T-helper 2 cell treated with Interferon-gamma antibody and Interleukin-4, amounts not matched to agents 5 μg/mL and 100 μg/mL, for 36 hours (primary cell): ENCODE measurements around the gene KRIT1.

Source experiments
- DNase-seq: peaks from one replicate; pipeline ENCODE4 v3.0.0; 2021; ENCODE audit warnings: low spot score
- H3K27ac Mint-ChIP-seq: one replicate; pipeline ENCODE4 v1.8.0; 2021; ENCODE audit warnings: mild to moderate bottlenecking, mixed read lengths
- H3K27me3 Mint-ChIP-seq: one replicate; pipeline ENCODE4 v1.8.0; 2021; ENCODE audit warnings: low read depth, mixed read lengths
- H3K36me3 Mint-ChIP-seq: one replicate; pipeline ENCODE4 v1.8.0; 2021; ENCODE audit warnings: low read depth, mixed read lengths
- H3K4me1 Mint-ChIP-seq: one replicate; pipeline ENCODE4 v1.8.0; 2021; ENCODE audit warnings: low read depth, mixed read lengths
- H3K4me3 Mint-ChIP-seq: one replicate; pipeline ENCODE4 v1.8.0; 2022; ENCODE audit warnings: mild to moderate bottlenecking, moderate library complexity, mixed read lengths
- H3K9me3 Mint-ChIP-seq: one replicate; pipeline ENCODE4 v1.8.0; 2021; ENCODE audit warnings: mixed read lengths

The KRIT1 gene

DNA sequence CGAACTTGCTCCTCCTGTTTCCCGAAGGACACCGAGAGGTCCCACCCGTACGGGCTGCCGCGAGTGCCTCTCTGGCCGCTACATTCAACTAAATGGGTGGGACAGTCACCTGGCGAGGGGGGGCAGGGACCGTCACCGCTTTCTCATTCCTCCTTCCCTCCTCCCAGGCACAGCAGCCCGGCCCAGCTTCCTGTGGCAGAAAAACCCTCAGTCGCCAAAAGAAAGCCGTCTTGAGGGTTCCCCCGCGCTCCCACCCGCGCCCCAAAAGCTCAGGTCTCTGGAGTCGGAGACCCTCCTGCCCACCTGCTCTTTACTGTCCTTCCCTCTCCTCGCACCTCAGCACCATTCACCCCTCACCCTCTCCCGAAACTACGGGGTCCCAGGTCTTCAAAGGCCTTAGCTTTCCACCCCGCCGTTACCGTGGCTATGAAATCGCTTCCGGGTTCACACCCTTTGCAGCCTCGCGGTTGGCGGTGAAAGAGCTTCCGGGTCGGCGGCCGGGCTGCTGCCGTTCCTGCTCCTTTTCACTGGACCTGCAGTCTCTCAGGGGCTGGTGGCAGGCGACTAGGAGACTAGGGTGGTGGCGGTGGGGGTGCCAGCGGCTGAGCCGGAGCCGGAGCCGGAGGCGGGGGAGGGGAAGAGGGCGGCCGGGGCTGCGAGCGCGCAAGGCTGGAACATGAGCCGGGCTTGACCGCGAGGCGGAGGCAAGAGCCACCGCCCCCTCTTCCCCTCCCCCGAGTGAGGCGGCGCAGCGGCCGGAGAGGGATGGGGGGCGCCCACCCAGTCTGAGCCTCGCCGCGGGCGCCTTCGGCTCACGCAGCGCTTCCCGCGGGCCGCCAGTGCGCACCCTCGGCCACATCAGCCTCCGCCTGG lies at the start of gene KRIT1, which contains the start of gene ANKIB1:
Gene KRIT1 (minus strand): TSS at position 428 of the 873 bp plus-strand sequence. CDS start 3,779 bp downstream, outside the sequence.
Gene ANKIB1 (plus strand): TSS at position 488 of the 873 bp plus-strand sequence. CDS start 49,005 bp downstream, outside the sequence.
- peak; percentile 85 for DNase-seq
- Mint-ChIP-seq H3K4me1 (peaks cover 31% of the 10 kb centered on the region), H3K36me3 (peaks cover 16% of the 10 kb centered on the region), H3K9me3 (no peaks in the 10 kb centered on the region), H3K27me3 (no peaks in the 10 kb centered on the region), H3K4me3 (peak within 1 kb of the TSS; percentile 100), H3K27ac (peak within 1 kb of the TSS; percentile 100)

DNA sequence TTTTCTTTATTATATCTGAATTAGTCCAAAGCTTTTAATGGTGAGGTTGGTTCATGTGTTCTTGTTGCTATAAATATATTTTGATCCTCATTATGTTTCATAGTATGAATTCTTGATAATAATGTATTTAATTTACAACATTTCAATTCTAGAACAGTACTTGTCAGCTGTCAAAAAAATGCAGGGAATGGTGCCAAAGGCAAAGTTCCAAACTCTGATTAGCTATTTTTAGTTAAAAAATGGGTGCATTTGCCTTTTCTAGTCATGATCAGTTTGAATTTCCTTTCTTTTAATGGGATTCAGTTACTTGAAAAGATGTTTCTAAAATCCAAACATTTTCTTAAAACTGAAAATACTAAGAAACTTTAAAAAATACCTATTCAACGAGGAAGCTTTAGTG lies 49.7 kb upstream of the KRIT1 start:
- Mint-ChIP-seq H3K4me3 (no peak overlapping the region), H3K4me1 (peaks cover 15% of the 10 kb centered on the region), H3K27me3 (no peaks in the 10 kb centered on the region), H3K27ac (no peak overlapping the region), H3K36me3 (peaks cover 10% of the 10 kb centered on the region), H3K9me3 (no peaks in the 10 kb centered on the region)
- no peak for DNase-seq

DNA sequence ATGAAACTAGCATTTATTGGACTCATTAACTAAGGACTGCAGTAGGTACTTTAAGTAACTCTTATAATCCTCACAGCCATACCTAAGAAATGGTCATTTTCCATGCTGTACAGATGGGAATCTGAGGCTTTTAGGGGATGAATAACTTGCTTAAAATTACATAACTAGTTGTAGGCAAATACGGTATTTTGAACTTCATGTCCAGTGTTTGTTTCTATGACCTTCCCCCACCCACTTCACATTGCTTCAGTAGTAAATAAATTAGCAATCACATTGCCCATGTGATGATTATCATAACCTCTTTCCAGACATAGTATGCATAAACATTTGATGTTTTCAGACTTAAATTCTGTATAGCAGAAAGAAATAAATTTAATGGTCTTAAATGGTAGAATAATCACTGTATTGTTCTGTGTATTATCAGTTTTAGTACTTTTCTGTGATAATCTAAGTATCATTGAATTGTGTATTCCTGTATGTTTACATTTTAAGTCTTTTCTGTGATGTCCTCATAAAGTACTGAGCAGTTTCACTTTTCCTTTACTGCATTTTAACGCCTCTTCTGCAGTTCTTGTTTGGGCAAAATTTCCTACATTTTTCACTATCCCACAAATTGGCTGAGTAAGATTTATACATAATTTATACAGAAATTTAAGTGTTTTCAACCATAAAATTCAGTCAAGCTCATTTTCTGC lies 48.3 kb upstream of the KRIT1 start:
- Mint-ChIP-seq H3K36me3 (peaks cover 9% of the 10 kb centered on the region), H3K4me1 (peaks cover 22% of the 10 kb centered on the region), H3K9me3 (no peaks in the 10 kb centered on the region), H3K4me3 (peak overlapping the region; percentile 8), H3K27me3 (no peaks in the 10 kb centered on the region), H3K27ac (peak overlapping the region; percentile 56)
- DNase-seq = no peak

DNA sequence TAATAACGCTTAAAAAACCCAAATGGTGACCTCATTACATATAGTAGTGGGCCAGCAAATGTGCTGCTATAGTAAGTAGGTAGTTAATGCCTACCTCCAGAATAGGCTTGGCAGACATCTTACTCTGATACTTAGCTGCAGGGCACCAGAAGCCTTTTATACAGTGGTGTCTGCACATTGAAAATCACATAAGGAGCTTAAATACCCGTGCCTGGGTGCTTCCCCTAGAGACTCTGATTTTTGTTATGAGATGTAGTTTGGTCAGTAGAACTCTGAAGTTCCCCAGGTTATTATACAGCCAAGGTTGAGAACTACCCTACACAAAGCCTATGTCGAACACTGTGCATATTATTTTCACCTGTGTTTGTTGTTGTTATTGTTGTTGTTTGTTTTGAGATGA lies 47.3 kb upstream of the KRIT1 start:
- Mint-ChIP-seq H3K27ac (no peak overlapping the region), H3K9me3 (no peaks in the 10 kb centered on the region), H3K4me1 (peaks cover 28% of the 10 kb centered on the region), H3K36me3 (peaks cover 12% of the 10 kb centered on the region), H3K4me3 (no peak overlapping the region), H3K27me3 (no peaks in the 10 kb centered on the region)
- no peak for DNase-seq

DNA sequence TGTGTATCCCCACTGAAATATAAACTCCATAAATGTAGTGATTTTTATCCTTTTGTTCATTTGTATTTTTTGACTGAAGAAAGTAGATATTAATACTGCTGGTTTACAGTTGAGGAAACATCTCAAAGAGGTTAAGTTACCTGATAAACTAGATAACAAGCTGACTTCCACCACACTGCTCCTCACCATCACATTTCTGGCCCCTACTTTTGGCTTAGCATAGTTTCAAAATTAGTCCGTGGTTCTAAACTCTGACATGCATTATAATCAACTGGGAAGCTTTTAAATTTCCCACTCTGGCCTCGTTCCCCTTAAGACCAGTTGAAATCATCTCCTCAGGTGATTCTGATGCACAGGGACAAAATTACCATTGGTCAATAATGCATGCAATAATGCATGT lies 43.6 kb upstream of the KRIT1 start:
- Mint-ChIP-seq H3K4me3 (no peak overlapping the region), H3K9me3 (peaks cover 7% of the 10 kb centered on the region), H3K36me3 (peaks cover 12% of the 10 kb centered on the region), H3K4me1 (peaks cover 27% of the 10 kb centered on the region), H3K27me3 (no peaks in the 10 kb centered on the region), H3K27ac (no peak overlapping the region)
- no peak for DNase-seq

DNA sequence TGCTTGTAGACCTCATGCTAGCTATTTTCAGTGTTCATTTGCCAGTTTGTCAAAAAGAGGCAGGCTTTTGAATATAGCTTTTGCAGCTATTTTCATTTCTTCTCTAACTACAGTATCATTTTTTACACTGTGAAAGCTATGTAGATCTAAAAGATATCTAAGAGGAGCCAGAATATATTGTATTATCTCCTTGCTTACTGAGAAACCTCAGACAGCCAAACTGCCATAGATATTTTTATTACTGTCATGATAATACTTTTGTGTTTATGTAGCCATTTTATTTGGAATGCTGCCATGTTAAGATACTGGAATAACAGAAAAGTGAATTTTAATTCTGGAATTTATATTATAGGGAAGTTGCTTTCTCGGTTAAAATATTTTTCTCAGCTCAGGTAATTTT lies 37.2 kb upstream of the KRIT1 start:
- peaks cover 25% of the 10 kb centered on the region for H3K9me3 Mint-ChIP-seq
- no peak for DNase-seq

DNA sequence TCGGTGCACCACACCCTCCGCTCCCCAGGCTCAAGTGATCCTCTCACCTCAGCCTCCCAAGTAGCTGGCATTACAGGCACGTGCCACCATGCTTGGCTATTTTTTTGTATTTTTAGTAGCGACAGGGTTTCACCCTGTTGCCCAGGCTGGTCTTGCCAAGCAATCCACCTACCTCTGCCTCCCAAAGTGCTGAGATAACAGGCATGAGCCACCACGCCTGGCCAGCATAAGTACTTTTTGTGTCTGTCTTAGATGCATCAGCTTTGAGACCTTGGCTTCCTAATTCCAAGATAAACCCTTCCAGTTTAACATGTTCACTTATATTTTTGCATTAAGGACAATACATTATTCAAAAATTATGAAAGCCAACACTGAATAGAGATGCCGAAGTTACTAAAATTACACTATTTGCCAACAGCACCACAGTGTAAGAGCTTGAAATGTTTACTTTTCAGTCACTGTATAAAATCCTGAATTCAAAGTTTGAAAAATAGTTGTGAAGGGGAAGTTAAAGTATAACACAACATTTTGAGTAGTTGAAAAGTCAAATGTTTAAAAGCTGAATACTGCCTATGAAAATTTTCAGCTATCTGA lies 36.6 kb upstream of the KRIT1 start:
- Mint-ChIP-seq H3K27ac (no peak overlapping the region), H3K36me3 (peaks cover 28% of the 10 kb centered on the region), H3K9me3 (peaks cover 23% of the 10 kb centered on the region), H3K4me1 (peaks cover 2% of the 10 kb centered on the region), H3K4me3 (no peak overlapping the region), H3K27me3 (no peaks in the 10 kb centered on the region)
- DNase-seq = no peak

More for the DNA sequence above, 37.2 kb upstream of the KRIT1 start:
- peaks cover 2% of the 10 kb centered on the region for H3K4me1 Mint-ChIP-seq
- H3K27me3 Mint-ChIP-seq = no peaks in the 10 kb centered on the region
- peaks cover 28% of the 10 kb centered on the region for H3K36me3 Mint-ChIP-seq
- H3K4me3 Mint-ChIP-seq = no peak overlapping the region
- H3K27ac Mint-ChIP-seq = no peak overlapping the region

DNA sequence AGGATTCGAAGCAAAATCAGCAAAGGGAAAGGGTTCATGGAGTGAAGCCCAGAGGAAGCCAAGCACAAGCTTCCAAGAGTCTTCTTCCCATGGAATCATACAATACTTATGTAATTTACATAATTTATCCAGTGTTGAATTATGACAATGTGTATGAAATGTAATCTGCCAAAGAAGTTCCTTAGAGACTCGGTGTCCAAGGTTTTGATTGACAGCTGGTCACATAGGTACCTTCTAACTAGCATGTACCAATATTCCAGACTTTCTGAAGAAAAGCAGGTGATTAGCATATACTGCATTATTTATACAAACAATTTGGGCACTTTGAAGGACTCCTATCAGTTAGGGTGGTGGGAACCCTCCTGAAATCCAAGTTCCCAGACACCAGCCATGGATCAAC lies 35.3 kb upstream of the KRIT1 start:
- Mint-ChIP-seq H3K27ac (no peak overlapping the region), H3K4me3 (no peak overlapping the region), H3K4me1 (peaks cover 5% of the 10 kb centered on the region), H3K27me3 (no peaks in the 10 kb centered on the region), H3K36me3 (peaks cover 27% of the 10 kb centered on the region), H3K9me3 (peaks cover 23% of the 10 kb centered on the region)
- DNase-seq = no peak

DNA sequence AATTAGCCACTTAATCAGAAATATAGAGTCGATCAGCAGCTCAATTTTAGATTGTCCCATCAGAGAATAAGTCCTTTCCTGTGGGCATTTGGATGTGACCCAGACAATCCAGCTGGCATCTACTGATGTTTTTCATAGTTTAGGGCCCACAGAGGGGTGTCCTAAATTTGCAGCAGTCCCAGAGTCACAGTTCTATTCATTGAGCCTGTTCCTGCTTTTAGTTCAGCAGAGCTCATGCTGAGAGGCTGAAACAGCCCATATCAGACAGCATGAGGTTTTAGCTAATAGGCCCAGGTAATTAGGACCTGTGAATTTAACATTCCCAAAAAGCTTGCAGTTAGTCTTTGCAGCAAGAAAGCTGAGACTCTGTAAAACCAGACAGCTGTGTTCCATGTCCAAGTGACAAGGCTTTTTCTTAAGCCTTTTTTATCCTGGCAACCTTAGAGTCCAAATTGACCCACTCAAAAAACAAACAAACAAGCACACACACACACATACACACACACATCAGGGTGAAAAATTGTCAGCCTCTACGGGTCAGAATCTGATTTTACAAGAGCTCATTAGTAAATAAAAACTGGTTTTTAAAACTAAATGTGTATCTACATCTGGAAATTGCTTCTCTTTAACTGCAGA lies 33.8 kb upstream of the KRIT1 start:
- Mint-ChIP-seq H3K4me3 (no peak overlapping the region), H3K27ac (no peak overlapping the region), H3K27me3 (no peaks in the 10 kb centered on the region), H3K4me1 (peaks cover 6% of the 10 kb centered on the region), H3K36me3 (peaks cover 27% of the 10 kb centered on the region), H3K9me3 (peaks cover 23% of the 10 kb centered on the region)
- no peak for DNase-seq

DNA sequence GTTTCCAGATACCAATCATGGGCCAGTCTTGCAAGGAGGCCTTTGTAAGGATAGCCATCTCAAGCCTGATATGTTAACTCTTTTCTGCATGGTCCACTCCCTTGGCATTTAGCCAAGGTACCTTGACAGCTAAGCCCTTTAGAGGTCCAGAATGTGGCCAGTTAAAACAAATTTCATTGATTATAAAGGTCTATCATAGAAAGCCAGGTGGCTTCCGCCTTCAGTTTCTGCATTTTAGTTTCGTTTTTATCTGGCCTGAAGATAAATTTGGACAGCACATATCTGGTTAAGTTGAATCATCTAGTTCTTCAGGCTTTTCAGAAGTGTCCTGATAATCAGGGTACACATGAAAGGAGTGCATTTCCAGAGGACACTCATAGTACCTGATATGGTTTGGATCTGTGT lies 30.7 kb upstream of the KRIT1 start:
- peaks cover 22% of the 10 kb centered on the region for H3K9me3 Mint-ChIP-seq
- no peaks in the 10 kb centered on the region for H3K27me3 Mint-ChIP-seq
- no peak overlapping the region for H3K4me3 Mint-ChIP-seq
- no peak overlapping the region for H3K27ac Mint-ChIP-seq
- no peak for DNase-seq
- H3K36me3 Mint-ChIP-seq = peaks cover 30% of the 10 kb centered on the region
- H3K4me1 Mint-ChIP-seq = peaks cover 9% of the 10 kb centered on the region

DNA sequence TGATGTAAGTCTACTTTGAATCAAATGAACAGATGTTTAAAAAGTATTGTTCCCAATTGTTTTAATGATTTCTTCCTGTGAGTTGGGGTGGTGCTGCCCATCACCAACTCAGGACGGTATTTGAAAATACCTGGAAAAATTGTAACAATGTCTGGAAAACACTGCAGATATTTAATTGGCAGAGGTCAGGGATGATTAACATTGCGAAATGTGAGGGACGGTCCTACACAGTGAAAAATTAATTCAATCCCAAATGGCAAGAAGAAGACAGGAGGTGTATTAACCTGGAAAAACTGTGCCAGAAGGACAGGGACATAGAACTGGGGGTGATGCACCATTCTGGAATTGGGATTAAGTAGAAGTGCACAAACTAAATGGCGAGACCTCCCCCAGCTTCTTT lies 29.6 kb upstream of the KRIT1 start:
- Mint-ChIP-seq H3K4me3 (no peak overlapping the region), H3K27ac (no peak overlapping the region), H3K27me3 (no peaks in the 10 kb centered on the region), H3K9me3 (peaks cover 13% of the 10 kb centered on the region), H3K4me1 (peaks cover 9% of the 10 kb centered on the region), H3K36me3 (peaks cover 24% of the 10 kb centered on the region)
- no peak for DNase-seq

DNA sequence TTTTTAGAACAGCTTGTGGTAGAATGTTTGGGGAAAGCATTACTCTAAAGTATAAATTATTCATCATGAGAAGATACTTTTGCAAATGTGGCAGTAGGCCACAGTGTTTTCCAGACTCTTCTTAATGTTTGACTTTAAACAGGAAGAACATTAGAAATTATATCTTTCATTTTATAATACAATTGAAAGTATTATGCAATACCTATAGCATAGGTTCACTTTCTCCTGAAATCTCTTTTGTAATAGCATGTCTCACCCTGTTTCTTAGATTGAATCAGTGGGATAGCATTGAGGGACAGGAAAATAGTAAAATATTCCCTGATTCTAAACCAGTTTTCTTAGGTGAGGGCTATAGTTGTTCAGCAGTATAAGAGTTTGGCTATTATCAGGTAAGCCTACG lies 23.2 kb upstream of the KRIT1 start:
- Mint-ChIP-seq H3K36me3 (peaks cover 5% of the 10 kb centered on the region), H3K4me3 (no peak overlapping the region), H3K9me3 (peaks cover 2% of the 10 kb centered on the region), H3K27me3 (no peaks in the 10 kb centered on the region), H3K4me1 (peaks cover 2% of the 10 kb centered on the region), H3K27ac (no peak overlapping the region)
- no peak for DNase-seq

DNA sequence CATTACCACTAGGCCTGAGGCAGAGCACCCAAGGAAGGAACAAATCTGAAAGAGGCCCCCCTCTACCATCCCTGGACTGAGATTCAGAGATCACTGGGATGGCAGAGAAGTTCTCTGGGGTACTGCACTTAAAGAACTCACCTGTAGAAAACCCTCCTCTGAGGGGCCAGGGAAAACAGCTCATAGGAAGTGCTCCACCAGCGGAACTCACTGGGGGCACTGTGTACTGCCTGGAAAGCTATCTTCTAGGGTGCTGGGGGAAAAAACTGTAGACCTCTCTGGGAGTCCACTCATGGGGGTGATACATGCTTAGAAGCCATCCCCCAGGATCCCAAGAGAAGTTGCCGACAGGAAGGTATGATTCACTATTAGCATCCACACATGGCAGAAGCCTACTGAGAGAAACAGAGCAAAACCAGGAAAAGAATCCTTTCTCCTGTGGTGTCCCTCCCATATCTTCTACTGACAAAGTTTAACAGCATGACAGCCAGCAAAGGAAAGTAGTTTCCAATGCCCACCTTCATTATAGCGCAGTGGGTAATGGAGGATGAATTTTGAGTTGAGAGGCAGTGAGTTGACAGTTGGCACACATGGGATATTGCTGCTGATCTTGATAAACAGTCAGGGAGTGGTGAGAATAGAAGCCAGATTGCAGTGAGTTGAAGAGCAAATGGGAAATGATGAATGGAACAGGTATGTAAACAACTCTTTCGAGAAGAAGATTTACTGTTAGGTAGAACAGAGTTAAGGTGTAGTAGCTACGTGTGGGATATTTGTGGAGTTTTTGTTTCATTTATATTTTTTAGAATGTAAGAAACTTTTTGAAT lies 20.9 kb upstream of the KRIT1 start:
- Mint-ChIP-seq H3K36me3 (peaks cover 12% of the 10 kb centered on the region), H3K27me3 (no peaks in the 10 kb centered on the region), H3K4me1 (no peaks in the 10 kb centered on the region), H3K4me3 (no peak overlapping the region), H3K9me3 (peaks cover 5% of the 10 kb centered on the region), H3K27ac (no peak overlapping the region)
- no peak for DNase-seq
